ENCODE data around the gene ZBTB5. TPM values are rescaled to one million over a fixed set of nuclear protein-coding genes. Genes with fewer than 3 reads are reported as not detected.

The ZBTB5 gene
- total and polyA plus RNA-seq, 2 of the 4 experiments (the other 2 are of a cell fraction), result 6.3 to 9.1 TPM

DNA sequence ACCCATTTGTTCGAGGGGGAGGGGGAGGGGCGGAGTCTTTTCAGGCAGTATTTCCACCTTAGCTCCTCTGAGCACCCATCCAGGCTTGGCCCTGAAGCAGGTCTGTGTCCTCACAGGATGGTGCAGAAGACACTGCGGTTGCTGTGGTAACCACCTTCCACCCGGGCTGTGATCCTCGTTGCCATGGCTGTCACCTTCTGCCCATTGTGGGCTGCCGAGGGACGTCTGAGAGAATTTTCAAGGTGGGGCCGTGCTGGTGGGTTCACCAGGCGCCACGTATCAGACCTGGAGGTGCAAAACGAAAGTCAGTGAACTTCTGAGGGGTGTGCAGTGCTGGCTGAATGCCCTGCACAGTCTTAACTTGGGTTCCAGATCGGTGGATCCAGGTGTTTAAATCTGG lies 47.2 kb upstream of the ZBTB5 start:
- in situ Hi-C loops (cut with MboI; ENCODE audit: low sequenced_read_pairs), result no loop called here
- Histone ChIP-seq H3K79me1 (ENCODE audit: low read depth in 1 of 2, low read length in 2 of 2) (no peaks in the 10 kb centered on the region), H4K91ac (ENCODE audit: insufficient read depth, low read depth, low read length) (no peak overlapping the region), H4K8ac (ENCODE audit: low read depth in 2 of 2, low read length in 2 of 2) (no peak overlapping the region), H2BK20ac (ENCODE audit: low read depth, low read length) (no peak overlapping the region), H2BK5ac (ENCODE audit: low read depth, low read length, poor library complexity, severe bottlenecking) (no peak overlapping the region), H2BK15ac (ENCODE audit: low read depth, low read length) (no peak overlapping the region), H3K4ac (ENCODE audit: low read depth, low read length) (no peak overlapping the region), H2AK5ac (ENCODE audit: low read depth, low read length) (no peak overlapping the region), H4K20me1 (ENCODE audit: insufficient read depth, low read length) (0 out of 2 replicates have a peak, but pooled peaks cover 3% of the 10 kb centered on the region), H3K9me1 (ENCODE audit: insufficient read depth, low read length) (peaks cover 6% of the 10 kb centered on the region; the same call in 1 of the 2 replicates), H3K4me2 (ENCODE audit: low read depth, low read length) (no peak overlapping the region), H3K4me3 (ENCODE audit: insufficient read depth, low read depth, low read length) (no peak overlapping the region), H3K56ac (ENCODE audit: extremely low read depth, insufficient read depth, low read length) (no peak overlapping the region), H3K18ac (ENCODE audit: low read depth, low read length) (no peak overlapping the region), H3K4me1 (ENCODE audit: control insufficient read depth, insufficient read depth, low read length) (no peaks in the 10 kb centered on the region), H3K27ac (ENCODE audit: insufficient read depth, low read length) (no peak overlapping the region), H2BK120ac (ENCODE audit: low read depth, low read length) (no peak overlapping the region), H3K23ac (ENCODE audit: low read depth, low read length) (no peak overlapping the region), H2AFZ (replicated peaks; ENCODE audit: low read length, poor library complexity) (no peak overlapping the region), H3K9me3 (ENCODE audit: control insufficient read depth, insufficient read depth, low read length) (no peaks in the 10 kb centered on the region), H2AK9ac (replicated peaks; ENCODE audit: low read depth, low read length, poor library complexity) (no peak overlapping the region), H3K36me3 (ENCODE audit: control insufficient read depth, insufficient read depth, low read length) (peaks cover 16% of the 10 kb centered on the region), H3K14ac (replicated peaks; ENCODE audit: low read depth, low read length) (no peak overlapping the region), H3K27me3 (ENCODE audit: control insufficient read depth, insufficient read depth, low read length) (no peaks in the 10 kb centered on the region), H4K5ac (ENCODE audit: low read depth, low read length) (no peak overlapping the region), H3K9ac (ENCODE audit: low read depth, low read length) (no peak overlapping the region)
- POLR2A ChIA-PET (ENCODE audit: unreplicated experiment), result no interaction called here
- CTCF ChIA-PET, result no interaction called here
- ATAC-seq (ENCODE audit: low read depth) (no peak), DNase-seq (no peak)
- dilution Hi-C loops (cut with HindIII; ENCODE audit: low sequenced_read_pairs, unreplicated experiment), result no loop called here
- intact Hi-C loops (cut with micrococcal nuclease), result no loop called here
- no peak for TF ChIP-seq SMC3 (IDR thresholded peaks at IDR 0.05; ENCODE audit: low read depth, low read length)
- TF ChIP-seq BHLHE40 (IDR thresholded peaks at IDR 0.05; ENCODE audit: low read depth, low read length), result no peak
- TF ChIP-seq, protein P1, sequence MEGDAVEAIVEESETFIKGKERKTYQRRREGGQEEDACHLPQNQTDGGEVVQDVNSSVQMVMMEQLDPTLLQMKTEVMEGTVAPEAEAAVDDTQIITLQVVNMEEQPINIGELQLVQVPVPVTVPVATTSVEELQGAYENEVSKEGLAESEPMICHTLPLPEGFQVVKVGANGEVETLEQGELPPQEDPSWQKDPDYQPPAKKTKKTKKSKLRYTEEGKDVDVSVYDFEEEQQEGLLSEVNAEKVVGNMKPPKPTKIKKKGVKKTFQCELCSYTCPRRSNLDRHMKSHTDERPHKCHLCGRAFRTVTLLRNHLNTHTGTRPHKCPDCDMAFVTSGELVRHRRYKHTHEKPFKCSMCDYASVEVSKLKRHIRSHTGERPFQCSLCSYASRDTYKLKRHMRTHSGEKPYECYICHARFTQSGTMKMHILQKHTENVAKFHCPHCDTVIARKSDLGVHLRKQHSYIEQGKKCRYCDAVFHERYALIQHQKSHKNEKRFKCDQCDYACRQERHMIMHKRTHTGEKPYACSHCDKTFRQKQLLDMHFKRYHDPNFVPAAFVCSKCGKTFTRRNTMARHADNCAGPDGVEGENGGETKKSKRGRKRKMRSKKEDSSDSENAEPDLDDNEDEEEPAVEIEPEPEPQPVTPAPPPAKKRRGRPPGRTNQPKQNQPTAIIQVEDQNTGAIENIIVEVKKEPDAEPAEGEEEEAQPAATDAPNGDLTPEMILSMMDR (conservative IDR thresholded peaks at IDR 0.05; ENCODE audit: low read depth, low read length), result no peak
- no peak for TF ChIP-seq RFX5 (IDR thresholded peaks at IDR 0.05; ENCODE audit: low read depth, low read length)
- no peak for TF ChIP-seq MXI1 (IDR thresholded peaks at IDR 0.05; ENCODE audit: borderline replicate concordance, low read depth, low read length)
- no peak for TF ChIP-seq RAD21 (IDR thresholded peaks at IDR 0.05; ENCODE audit: low read length)
- TF ChIP-seq MAZ (IDR thresholded peaks at IDR 0.05; ENCODE audit: borderline replicate concordance, low read depth, low read length), result no peak
- TF ChIP-seq NFE2L2 (IDR thresholded peaks at IDR 0.05; ENCODE audit: low read depth, low read length), result no peak
- no peak for TF ChIP-seq CEBPB (IDR thresholded peaks at IDR 0.05; ENCODE audit: low read depth, low read length)
- TF ChIP-seq RCOR1 (IDR thresholded peaks at IDR 0.05; ENCODE audit: insufficient replicate concordance, low read length), result no peak
- no peak for TF ChIP-seq MAFK (IDR thresholded peaks at IDR 0.05; ENCODE audit: low read depth, low read length)
- TF ChIP-seq, protein P2, sequence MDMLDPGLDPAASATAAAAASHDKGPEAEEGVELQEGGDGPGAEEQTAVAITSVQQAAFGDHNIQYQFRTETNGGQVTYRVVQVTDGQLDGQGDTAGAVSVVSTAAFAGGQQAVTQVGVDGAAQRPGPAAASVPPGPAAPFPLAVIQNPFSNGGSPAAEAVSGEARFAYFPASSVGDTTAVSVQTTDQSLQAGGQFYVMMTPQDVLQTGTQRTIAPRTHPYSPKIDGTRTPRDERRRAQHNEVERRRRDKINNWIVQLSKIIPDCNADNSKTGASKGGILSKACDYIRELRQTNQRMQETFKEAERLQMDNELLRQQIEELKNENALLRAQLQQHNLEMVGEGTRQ (IDR thresholded peaks at IDR 0.05; ENCODE audit: low read depth, low read length), result no peak
- TF ChIP-seq, protein P3, sequence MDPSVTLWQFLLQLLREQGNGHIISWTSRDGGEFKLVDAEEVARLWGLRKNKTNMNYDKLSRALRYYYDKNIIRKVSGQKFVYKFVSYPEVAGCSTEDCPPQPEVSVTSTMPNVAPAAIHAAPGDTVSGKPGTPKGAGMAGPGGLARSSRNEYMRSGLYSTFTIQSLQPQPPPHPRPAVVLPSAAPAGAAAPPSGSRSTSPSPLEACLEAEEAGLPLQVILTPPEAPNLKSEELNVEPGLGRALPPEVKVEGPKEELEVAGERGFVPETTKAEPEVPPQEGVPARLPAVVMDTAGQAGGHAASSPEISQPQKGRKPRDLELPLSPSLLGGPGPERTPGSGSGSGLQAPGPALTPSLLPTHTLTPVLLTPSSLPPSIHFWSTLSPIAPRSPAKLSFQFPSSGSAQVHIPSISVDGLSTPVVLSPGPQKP (IDR thresholded peaks at IDR 0.05; ENCODE audit: borderline replicate concordance, low read depth, low read length), result no peak
- no peak for TF ChIP-seq CHD1 (IDR thresholded peaks at IDR 0.05; ENCODE audit: low read depth, low read length)
- TF ChIP-seq POLR2A (IDR thresholded peaks at IDR 0.05; ENCODE audit: low read depth, low read length), result no peak
- no peak for TF ChIP-seq FOS (IDR thresholded peaks at IDR 0.05; ENCODE audit: low read depth, low read length)
- BruUV-seq (replicated peaks), result no TSS peak
- WGBS, 2 experiments (ENCODE audit: extremely low coverage in 2 of 2, insufficient read length in 1 of 2), result 92% methylated on average over 6 of the region's 12 CpGs; no CpG with 5 or more reads in 1 of the 2 experiments

All from IMR-90 (cell line).